ENCODE measurements around the gene CASD1. TPM values are rescaled to one million over a fixed set of nuclear protein-coding genes. Genes with fewer than 3 reads are reported as not detected.

Gene CASD1
- total RNA-seq, 2 experiments from 2014 or later, result 19.6 to 24.7 TPM

DNA sequence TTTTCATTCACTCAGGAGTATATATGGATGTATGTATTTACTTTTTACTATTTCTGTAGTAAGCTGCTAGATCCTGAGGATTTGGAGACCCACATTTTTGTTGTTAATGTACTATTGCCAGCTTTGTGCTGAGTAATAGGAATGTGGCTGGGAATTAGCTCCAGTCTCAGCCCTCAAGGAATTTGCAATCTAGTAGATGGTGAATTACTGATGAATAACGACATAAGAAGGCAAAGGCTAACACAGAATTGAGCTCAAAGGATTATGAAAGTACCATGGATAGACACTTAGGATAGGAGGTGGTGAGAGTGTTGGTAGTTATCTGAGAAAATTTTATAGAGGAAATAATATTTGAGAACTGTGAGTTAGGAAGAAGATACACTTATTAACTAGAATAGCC lies 19.9 kb downstream of the CASD1 start:
- BruUV-seq (replicated peaks), result no TSS peak
- DNase-seq (ENCODE audit: low spot score), result no peak
- no peak overlapping the region for H3K27ac ChIP-seq (ENCODE audit: low read depth, low read length, poor library complexity, severe bottlenecking)
- H3K4me3 ChIP-seq (ENCODE audit: low read depth, low read length, poor library complexity, severe bottlenecking), result no peak overlapping the region
- H3K79me2 ChIP-seq (ENCODE audit: insufficient read depth, low read depth, low read length), result no peaks in the 10 kb centered on the region
- H3K9me2 ChIP-seq (ENCODE audit: insufficient read depth, low read length), result no peaks in the 10 kb centered on the region
- no peaks in the 10 kb centered on the region for H3K9me3 ChIP-seq (ENCODE audit: low read length)
- no peak overlapping the region for H3K4me2 ChIP-seq (ENCODE audit: low read length)
- no peak for TF ChIP-seq CTCF (conservative IDR thresholded peaks at IDR 0.05; ENCODE audit: low read length)
- TF ChIP-seq EZH2phosphoT487 (IDR thresholded peaks at IDR 0.05; ENCODE audit: borderline replicate concordance, low read depth, low read length), result no peak
- no peaks in the 10 kb centered on the region for H4K20me1 ChIP-seq (ENCODE audit: insufficient read depth, low read length)
- intact Hi-C loops (cut with micrococcal nuclease; ENCODE audit: unreplicated experiment), result no loop called here
- H3K36me3 ChIP-seq (ENCODE audit: insufficient read depth, low read length), result peaks cover 39% of the 10 kb centered on the region
- ChIA-PET CTCF (ENCODE audit: unreplicated experiment) (no interaction called here), POLR2A (no interaction called here)
- H2AFZ ChIP-seq (ENCODE audit: low read length), result no peak overlapping the region
- no peaks in the 10 kb centered on the region for H3K4me1 ChIP-seq (ENCODE audit: insufficient read depth, low read length, poor library complexity, severe bottlenecking)

GRCh38 chr7:94530109-94530508 lies 20.5 kb downstream of the CASD1 start:
- Histone ChIP-seq H3K4me1 (ENCODE audit: insufficient read depth, low read length, poor library complexity, severe bottlenecking) (no peaks in the 10 kb centered on the region), H3K9me3 (ENCODE audit: low read length) (no peaks in the 10 kb centered on the region), H3K9me2 (ENCODE audit: insufficient read depth, low read length) (no peaks in the 10 kb centered on the region), H3K27ac (ENCODE audit: low read depth, low read length, poor library complexity, severe bottlenecking) (no peak overlapping the region), H3K4me2 (ENCODE audit: low read length) (no peak overlapping the region), H4K20me1 (ENCODE audit: insufficient read depth, low read length) (no peaks in the 10 kb centered on the region), H3K4me3 (ENCODE audit: low read depth, low read length, poor library complexity, severe bottlenecking) (no peak overlapping the region), H3K79me2 (ENCODE audit: insufficient read depth, low read depth, low read length) (no peaks in the 10 kb centered on the region), H3K36me3 (ENCODE audit: insufficient read depth, low read length) (peaks cover 43% of the 10 kb centered on the region), H2AFZ (ENCODE audit: low read length) (no peak overlapping the region)
- POLR2A ChIA-PET, result interaction anchor here (0.6 kb wide), 2 partner anchors 24 to 171 kb away, joined by 3 read pairs; no protein-coding TSS in a partner anchor
- intact Hi-C loops (cut with micrococcal nuclease; ENCODE audit: unreplicated experiment), result no loop called here
- CTCF ChIA-PET (ENCODE audit: unreplicated experiment), result no interaction called here
- TF ChIP-seq EZH2phosphoT487 (IDR thresholded peaks at IDR 0.05; ENCODE audit: borderline replicate concordance, low read depth, low read length) (no peak), CTCF (conservative IDR thresholded peaks at IDR 0.05; ENCODE audit: low read length) (no peak)
- DNase-seq (ENCODE audit: low spot score), result no peak
- no TSS peak for BruUV-seq (replicated peaks)

DNA sequence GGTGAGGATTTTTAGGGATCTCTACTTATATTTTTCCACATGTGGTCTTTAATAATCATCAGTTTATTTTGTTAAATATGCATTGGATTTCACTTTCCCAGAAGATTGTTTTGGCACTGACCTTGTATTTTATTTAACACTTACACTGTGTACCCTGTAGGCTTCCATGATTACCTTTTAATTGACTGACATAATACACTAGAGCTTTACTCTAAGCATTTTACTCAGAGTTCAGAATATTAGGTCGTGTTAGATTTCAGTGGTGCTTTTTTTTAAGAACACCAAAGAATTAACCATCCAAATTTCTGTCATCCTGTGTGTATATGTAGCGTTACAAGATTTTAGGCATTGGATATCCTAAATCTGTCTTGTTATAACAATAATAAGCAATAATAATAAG lies 23.1 kb downstream of the CASD1 start:
- POLR2A ChIA-PET, result no interaction called here
- no peak for DNase-seq (ENCODE audit: low spot score)
- Histone ChIP-seq H3K79me2 (ENCODE audit: insufficient read depth, low read depth, low read length) (no peaks in the 10 kb centered on the region), H3K4me3 (ENCODE audit: low read depth, low read length, poor library complexity, severe bottlenecking) (no peak overlapping the region), H3K27ac (ENCODE audit: low read depth, low read length, poor library complexity, severe bottlenecking) (no peak overlapping the region), H3K36me3 (ENCODE audit: insufficient read depth, low read length) (peaks cover 54% of the 10 kb centered on the region), H4K20me1 (ENCODE audit: insufficient read depth, low read length) (no peaks in the 10 kb centered on the region), H3K4me1 (ENCODE audit: insufficient read depth, low read length, poor library complexity, severe bottlenecking) (no peaks in the 10 kb centered on the region), H3K9me3 (ENCODE audit: low read length) (no peaks in the 10 kb centered on the region), H3K9me2 (ENCODE audit: insufficient read depth, low read length) (no peaks in the 10 kb centered on the region), H2AFZ (ENCODE audit: low read length) (no peak overlapping the region), H3K4me2 (ENCODE audit: low read length) (no peak overlapping the region)
- TF ChIP-seq EZH2phosphoT487 (IDR thresholded peaks at IDR 0.05; ENCODE audit: borderline replicate concordance, low read depth, low read length) (no peak), CTCF (conservative IDR thresholded peaks at IDR 0.05; ENCODE audit: low read length) (no peak)
- intact Hi-C loops (cut with micrococcal nuclease; ENCODE audit: unreplicated experiment), result no loop called here
- BruUV-seq (replicated peaks), result no TSS peak
- CTCF ChIA-PET (ENCODE audit: unreplicated experiment), result no interaction called here
